Mucosa of descending colon (tissue), 3 donors: ENCODE data around the gene ALDOB. TPM values are rescaled to one million over a fixed set of nuclear protein-coding genes. Genes with fewer than 3 reads are reported as not detected.
A peak's percentile ranks its signal among the peaks of the same experiment; 100 is the strongest.

Source experiments
- ATAC-seq: fragments of 200-7000 bp; cut with Tn5 transposase; one replicate; pipeline ENCODE4 v1.9.1; 2020; ENCODE audit warnings: mild to moderate bottlenecking, moderate library complexity
- DNase-seq, 3 donors: peaks; one replicate each; pipeline ENCODE4 v3.0.0-alpha.2; 2020
- H3K36me3 ChIP-seq: fragments of 200-600 bp; one replicate; pipeline ENCODE4 v1.8.0; 2021; ENCODE audit warnings: low read depth, mild to moderate bottlenecking
- H3K4me1 ChIP-seq: fragments of 200-600 bp; one replicate; pipeline ENCODE4 v1.8.0; 2021; ENCODE audit warnings: low read depth, mild to moderate bottlenecking
- H3K4me3 ChIP-seq: fragments of 200-600 bp; one replicate; pipeline ENCODE4 v1.8.0; 2021; ENCODE audit warnings: mild to moderate bottlenecking
- H3K9me3 ChIP-seq: fragments of 200-600 bp; one replicate; pipeline ENCODE4 v1.8.0; 2021; ENCODE audit warnings: mild to moderate bottlenecking
- intact Hi-C, 2 donors: fragments of 100-400 bp; cut with DNase I in 1 of 2; cut with micrococcal nuclease in 1 of 2; formaldehyde crosslinking; loops; one replicate each; pipeline versions ENCODE4 v1.11.0 to v1.11.1; 2022; cut with DNase I, micrococcal nuclease
- total RNA-seq, 3 donors: library from RNA; stranded (reverse); fragmentation: NEBNext Ultra II Directional in 2 of 3; extraction: Animal tissue kit (Norgen Biotek cat#: 25700) in 2 of 3; gene quantifications; one replicate each; pipeline versions ENCODE4 v1.2.1 to v1.2.4, GENCODE V29; 2021 to 2023
- TF ChIP-seq, protein P1 (sequence below): fragments of 200-600 bp; IDR thresholded peaks from one replicate; pipeline ENCODE4 v1.8.0; 2022; ENCODE audit warnings: antibody characterized with exemption, mild to moderate bottlenecking
- donor health status: DM: no; HTN: no; CAD: no; lungs with moderate emphysema.
- donor health status: DM: no; HTN: no; CAD: no.
- donor health status: DM: no; HTN: yes; CAD: no.

ALDOB gene
- total RNA-seq, 3 donors from 2014 or later: 1.6 to 13.8 (median 3.0) TPM

DNA sequence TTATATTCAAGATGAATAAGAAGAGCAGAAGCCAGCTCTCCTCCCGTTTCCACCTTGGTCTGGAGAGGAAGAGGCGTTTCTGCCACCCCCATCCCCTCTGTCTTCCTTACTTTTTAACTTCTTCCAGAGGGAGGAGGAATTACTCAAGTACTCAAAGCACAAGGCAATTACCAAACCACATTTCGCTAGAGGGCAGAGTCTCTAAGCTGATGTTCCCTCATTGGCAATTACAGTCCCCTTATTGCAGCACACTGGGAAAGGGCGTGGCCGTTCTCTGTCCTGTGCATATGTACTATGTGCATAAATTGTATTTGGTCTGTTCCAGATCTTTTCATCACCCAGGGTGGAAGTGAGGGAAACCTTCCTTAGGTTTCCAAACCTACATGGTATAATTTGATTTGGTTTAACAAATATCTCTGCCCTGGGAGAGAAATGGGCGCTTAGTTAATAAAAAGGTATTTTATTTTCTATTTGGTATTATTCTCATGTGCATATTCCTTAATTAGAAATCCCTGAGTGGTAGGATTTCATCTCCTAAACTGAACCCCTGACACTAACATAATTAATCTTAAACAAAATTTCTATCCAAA is 29.8 kb upstream of the ALDOB start:
- H3K9me3 ChIP-seq: no peaks in the 10 kb centered on the region
- TF ChIP-seq, protein P1, sequence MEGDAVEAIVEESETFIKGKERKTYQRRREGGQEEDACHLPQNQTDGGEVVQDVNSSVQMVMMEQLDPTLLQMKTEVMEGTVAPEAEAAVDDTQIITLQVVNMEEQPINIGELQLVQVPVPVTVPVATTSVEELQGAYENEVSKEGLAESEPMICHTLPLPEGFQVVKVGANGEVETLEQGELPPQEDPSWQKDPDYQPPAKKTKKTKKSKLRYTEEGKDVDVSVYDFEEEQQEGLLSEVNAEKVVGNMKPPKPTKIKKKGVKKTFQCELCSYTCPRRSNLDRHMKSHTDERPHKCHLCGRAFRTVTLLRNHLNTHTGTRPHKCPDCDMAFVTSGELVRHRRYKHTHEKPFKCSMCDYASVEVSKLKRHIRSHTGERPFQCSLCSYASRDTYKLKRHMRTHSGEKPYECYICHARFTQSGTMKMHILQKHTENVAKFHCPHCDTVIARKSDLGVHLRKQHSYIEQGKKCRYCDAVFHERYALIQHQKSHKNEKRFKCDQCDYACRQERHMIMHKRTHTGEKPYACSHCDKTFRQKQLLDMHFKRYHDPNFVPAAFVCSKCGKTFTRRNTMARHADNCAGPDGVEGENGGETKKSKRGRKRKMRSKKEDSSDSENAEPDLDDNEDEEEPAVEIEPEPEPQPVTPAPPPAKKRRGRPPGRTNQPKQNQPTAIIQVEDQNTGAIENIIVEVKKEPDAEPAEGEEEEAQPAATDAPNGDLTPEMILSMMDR: peak; percentile 22
- peak; percentile 99 for ATAC-seq
- no peaks in the 10 kb centered on the region for H3K36me3 ChIP-seq
- H3K4me1 ChIP-seq: no peaks in the 10 kb centered on the region
- peak; percentile 77 to 92 (median 79) for DNase-seq
- no peak overlapping the region for H3K4me3 ChIP-seq
- intact Hi-C loops: no loop called here

DNA sequence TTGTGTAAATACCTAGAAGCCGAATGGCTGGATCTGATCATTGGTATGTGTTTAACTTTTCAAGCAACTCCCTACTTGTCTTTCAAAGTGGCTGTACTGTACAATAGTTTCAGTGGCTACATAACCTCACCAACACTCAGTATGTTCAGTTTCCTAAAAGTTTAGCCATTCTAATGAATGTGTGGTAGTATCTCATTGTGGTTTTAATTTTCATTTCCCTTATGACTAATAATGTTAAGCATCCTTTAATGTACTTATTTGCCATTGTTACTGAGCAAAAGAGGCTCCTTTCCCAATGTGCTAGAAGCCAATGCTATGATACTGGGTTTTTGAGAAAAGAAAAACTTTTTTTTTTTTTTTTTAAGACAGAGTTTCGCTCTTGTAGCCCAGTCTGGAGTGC is 27.8 kb upstream of the ALDOB start:
- H3K4me3 ChIP-seq: no peak overlapping the region
- H3K9me3 ChIP-seq: no peaks in the 10 kb centered on the region
- intact Hi-C loops: loop anchor here in 1 of 2 donors (5.0 kb wide), 1 partner anchor 64 kb away; no protein-coding TSS in a partner anchor

DNA sequence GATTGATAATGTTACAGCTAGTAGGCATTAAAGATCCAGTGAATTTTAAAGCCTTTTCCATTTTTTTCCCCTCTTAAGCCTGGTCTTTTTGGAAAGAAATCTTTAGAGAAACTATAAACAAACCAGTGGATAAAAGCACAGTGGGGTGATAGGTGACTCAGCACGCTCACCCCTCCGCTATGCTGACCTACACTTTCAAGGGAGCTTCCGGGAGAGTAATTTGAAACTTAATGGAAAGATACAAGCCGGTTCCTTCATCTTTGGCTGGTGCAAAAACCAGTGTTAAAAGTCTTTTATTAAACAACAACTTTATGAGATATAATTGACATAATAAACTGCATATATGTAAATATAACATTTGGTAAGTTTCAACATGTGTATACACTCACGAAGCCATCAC is 27.0 kb upstream of the ALDOB start:
- Histone ChIP-seq H3K4me3 (no peak overlapping the region), H3K36me3 (no peaks in the 10 kb centered on the region), H3K4me1 (no peaks in the 10 kb centered on the region), H3K9me3 (no peaks in the 10 kb centered on the region)
- ATAC-seq (no peak), DNase-seq (no peak)
- intact Hi-C loops: loop anchor here in 1 of 2 donors (5.0 kb wide), 1 partner anchor 65 kb away; no protein-coding TSS in a partner anchor
- TF ChIP-seq, protein P1: no peak

More for the DNA sequence above, 27.8 kb upstream of the ALDOB start:
- no peak for DNase-seq
- H3K4me1 ChIP-seq: no peaks in the 10 kb centered on the region
- no peaks in the 10 kb centered on the region for H3K36me3 ChIP-seq
- ATAC-seq: no peak
- TF ChIP-seq, protein P1: no peak

DNA sequence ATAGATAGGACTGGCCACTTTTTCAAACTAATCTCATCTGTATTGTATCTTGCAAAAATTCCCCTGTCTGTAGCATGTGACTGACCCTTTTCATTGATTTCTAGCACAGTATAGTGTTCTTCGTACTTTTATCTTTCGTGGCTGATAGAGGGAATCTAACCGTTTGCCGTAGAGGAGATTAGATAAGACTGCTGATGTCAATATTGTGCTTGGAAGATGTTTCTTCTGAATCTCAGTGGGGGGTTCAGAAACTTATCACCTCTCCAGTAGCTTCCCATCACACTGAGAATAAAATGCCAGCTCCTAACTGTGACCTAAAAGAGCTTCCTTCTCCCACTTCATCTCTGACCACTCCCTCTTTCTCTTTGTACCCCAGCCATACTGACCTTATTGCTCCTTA is 25.4 kb upstream of the ALDOB start:
- ATAC-seq (no peak), DNase-seq (no peak)
- intact Hi-C loops: loop anchor here in 1 of 2 donors (5.0 kb wide), 1 partner anchor 66 kb away; no protein-coding TSS in a partner anchor
- Histone ChIP-seq H3K4me3 (no peak overlapping the region), H3K4me1 (no peaks in the 10 kb centered on the region), H3K9me3 (no peaks in the 10 kb centered on the region), H3K36me3 (no peaks in the 10 kb centered on the region)
- TF ChIP-seq, protein P1: no peak

DNA sequence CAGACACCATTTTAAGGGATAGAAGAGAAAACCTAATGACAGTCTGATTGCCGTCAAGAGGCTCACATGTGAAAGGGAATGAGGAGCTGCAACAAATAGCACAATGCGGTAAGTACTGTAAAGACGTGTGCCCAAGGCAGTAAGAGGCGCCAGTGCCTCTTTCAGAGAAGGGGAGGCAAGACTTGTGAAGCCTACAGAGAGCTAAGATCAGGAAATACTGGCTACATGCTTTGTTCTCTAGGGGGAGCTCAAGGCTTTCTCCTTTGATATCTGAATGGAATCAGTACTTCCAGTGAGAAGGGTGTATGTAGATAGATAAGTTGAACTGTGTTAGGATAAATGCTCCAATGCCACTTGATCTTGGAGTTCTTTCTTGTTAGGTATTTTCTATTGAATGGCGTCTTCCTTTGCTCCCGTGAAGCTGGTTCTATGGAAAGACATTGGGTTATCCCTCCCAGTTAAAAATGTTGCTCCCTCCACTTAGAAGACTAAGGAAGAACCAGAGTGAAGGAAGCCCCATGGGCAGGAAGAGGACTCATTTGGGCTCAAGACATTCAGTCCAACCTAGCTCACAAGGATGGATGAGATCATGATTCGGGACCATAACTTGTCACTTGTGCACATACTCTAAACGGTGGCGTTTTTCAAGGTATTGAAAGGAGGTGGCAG is 23.5 kb upstream of the ALDOB start:
- Histone ChIP-seq H3K4me1 (no peaks in the 10 kb centered on the region), H3K9me3 (no peaks in the 10 kb centered on the region), H3K36me3 (no peaks in the 10 kb centered on the region), H3K4me3 (no peak overlapping the region)
- TF ChIP-seq, protein P1: peak; percentile 26
- intact Hi-C loops: loop anchor here in 1 of 2 donors (1.0 kb wide), 1 partner anchor 71 kb away; no protein-coding TSS in a partner anchor
- ATAC-seq (peak; percentile 97), DNase-seq (peak in 1 of 3 donors; percentile 68)
